Measurements from ENCODE around the gene CEP170. TPM values are rescaled to one million over a fixed set of nuclear protein-coding genes. Genes with fewer than 3 reads are reported as not detected.
A peak's percentile ranks its signal among the peaks of the same experiment; 100 is the strongest.

Gene CEP170
- total RNA-seq, 4 donors from 2014 or later: 7.5 to 25.4 (median 11.8) TPM

- H3K9me3 ChIP-seq: no peaks in the 10 kb centered on the region
- no peaks in the 10 kb centered on the region for H3K36me3 ChIP-seq
- no peak for TF ChIP-seq POLR2AphosphoS5 (IDR thresholded peaks at IDR 0.05)
- TF ChIP-seq POLR2A (IDR thresholded peaks at IDR 0.05): no peak
- no peak for TF ChIP-seq EP300 (IDR thresholded peaks at IDR 0.05; ENCODE audit: low read depth)
- no peak for TF ChIP-seq CTCF (IDR thresholded peaks at IDR 0.05)
- 18 to 60% methylated on average over 1 to 2 of the region's 2 CpGs for WGBS, 2 donors (ENCODE audit: low coverage in 1 of 2)
- peak overlapping the region; percentile 93 to 98 (median 98) for H3K27ac ChIP-seq
- in situ Hi-C loops (cut with MboI; ENCODE audit: low pct_ligation_motif_present in 1 of 4, low pct_unique_long_range_greater_than_20kb in 1 of 4, low sequenced_read_pairs in 3 of 4) (no loop called here), intact Hi-C loops (cut with DNase I; ENCODE audit: low total_unique reads) (no loop called here)
- H3K4me3 ChIP-seq: peak overlapping the region; percentile 22 to 95 (median 87)
- H3K4me1 ChIP-seq: peaks cover 6 to 33% (median 23%) of the 10 kb centered on the region in 4 donors
- H3K27me3 ChIP-seq: no peaks in the 10 kb centered on the region
- DNase-seq: no peak
Measured at GRCh38 chr1:243256590-243256989, 1.5 kb upstream of the CEP170 start.

GRCh38 chr1:243255791-243256512 lies 871 bp upstream of the CEP170 start, which contains the start of gene SDCCAG8:
SDCCAG8 (plus strand) TSS chr1:243256041; CDS start chr1:243256174, 133 bp downstream.
- no peaks in the 10 kb centered on the region for H3K27me3 ChIP-seq
- H3K9me3 ChIP-seq: no peaks in the 10 kb centered on the region
- intact Hi-C loops (cut with DNase I; ENCODE audit: low total_unique reads): no loop called here
- H3K4me1 ChIP-seq: peaks cover 6 to 38% (median 23%) of the 10 kb centered on the region in 4 donors
- 0 to 1% methylated on average over 2 to 32 of the region's 32 CpGs for WGBS, 2 donors (ENCODE audit: low coverage in 1 of 2)
- H3K4me3 ChIP-seq: peak within 1 kb of the TSS; percentile 76 to 95 (median 87)
- peak in 1 of 5 experiments; percentile 11 for TF ChIP-seq CTCF (IDR thresholded peaks at IDR 0.05)
- no peak for TF ChIP-seq EP300 (IDR thresholded peaks at IDR 0.05; ENCODE audit: low read depth)
- TF ChIP-seq POLR2AphosphoS5 (IDR thresholded peaks at IDR 0.05): peak; percentile 82 to 84 (median 83)
- TF ChIP-seq POLR2A (IDR thresholded peaks at IDR 0.05): peak; percentile 80
- H3K27ac ChIP-seq: peak within 1 kb of the TSS; percentile 93 to 98 (median 98)
- in situ Hi-C loops (cut with MboI; ENCODE audit: low pct_ligation_motif_present in 1 of 4, low pct_unique_long_range_greater_than_20kb in 1 of 4, low sequenced_read_pairs in 3 of 4): no loop called here
- DNase-seq: peak; percentile 98
- H3K36me3 ChIP-seq: no peaks in the 10 kb centered on the region

- WGBS, 2 donors (ENCODE audit: low coverage in 1 of 2): 1% methylated on average over 13 to 44 of the region's 50 CpGs
- peak; percentile 64 for DNase-seq
- intact Hi-C loops (cut with DNase I; ENCODE audit: low total_unique reads) (no loop called here), in situ Hi-C loops (cut with MboI; ENCODE audit: low pct_ligation_motif_present in 1 of 4, low pct_unique_long_range_greater_than_20kb in 1 of 4, low sequenced_read_pairs in 3 of 4) (no loop called here)
- H3K27me3 ChIP-seq: no peaks in the 10 kb centered on the region
- peaks cover 6 to 38% (median 23%) of the 10 kb centered on the region in 4 donors for H3K4me1 ChIP-seq
- H3K27ac ChIP-seq: peak overlapping the region; percentile 93 to 98 (median 98)
- no peaks in the 10 kb centered on the region for H3K9me3 ChIP-seq
- TF ChIP-seq CTCF (IDR thresholded peaks at IDR 0.05) (no peak), POLR2A (IDR thresholded peaks at IDR 0.05) (no peak), EP300 (IDR thresholded peaks at IDR 0.05; ENCODE audit: low read depth) (no peak), POLR2AphosphoS5 (IDR thresholded peaks at IDR 0.05) (peak; percentile 14 to 29 (median 20))
- H3K36me3 ChIP-seq: no peaks in the 10 kb centered on the region
- peak overlapping the region; percentile 76 to 95 (median 87) for H3K4me3 ChIP-seq
Measured at GRCh38 chr1:243254233-243254926, 701 bp downstream of the CEP170 start.

GRCh38 chr1:243253926-243254232 lies 1.2 kb downstream of the CEP170 start:
- H3K27ac ChIP-seq: peak overlapping the region; percentile 93 to 98 (median 98)
- DNase-seq: no peak
- intact Hi-C loops (cut with DNase I; ENCODE audit: low total_unique reads) (no loop called here), in situ Hi-C loops (cut with MboI; ENCODE audit: low pct_ligation_motif_present in 1 of 4, low pct_unique_long_range_greater_than_20kb in 1 of 4, low sequenced_read_pairs in 3 of 4) (no loop called here)
- 2 to 4% methylated on average over 4 of the region's 4 CpGs for WGBS, 2 donors (ENCODE audit: low coverage in 1 of 2)
- H3K4me3 ChIP-seq: peak overlapping the region; percentile 76 to 95 (median 87)
- TF ChIP-seq EP300 (IDR thresholded peaks at IDR 0.05; ENCODE audit: low read depth): no peak
- TF ChIP-seq POLR2A (IDR thresholded peaks at IDR 0.05): no peak
- TF ChIP-seq POLR2AphosphoS5 (IDR thresholded peaks at IDR 0.05): no peak
- TF ChIP-seq CTCF (IDR thresholded peaks at IDR 0.05): no peak
- H3K36me3 ChIP-seq: no peaks in the 10 kb centered on the region
- H3K4me1 ChIP-seq: peaks cover 6 to 38% (median 23%) of the 10 kb centered on the region in 4 donors
- H3K27me3 ChIP-seq: no peaks in the 10 kb centered on the region
- no peaks in the 10 kb centered on the region for H3K9me3 ChIP-seq
